WTC11 (cell line): Measurements from ENCODE around the gene USP2. TPM values are rescaled to one million over a fixed set of nuclear protein-coding genes. Genes with fewer than 3 reads are reported as not detected.

Experiments
- ATAC-seq: fragments of 200-7000 bp; cut with Tn5 transposase; 2 replicates; pipeline ENCODE4 v1.10.0; 2021; ENCODE audit warnings: mild to moderate bottlenecking, moderate library complexity
- CTCF ChIA-PET: fragments of 300-600 bp; sonication (Branson Sonifier 250); formaldehyde crosslinking; loops from one replicate; lab custom pipeline; 2021; ENCODE audit warnings: antibody characterized with exemption; lab: Charles Lee
- POLR2A ChIA-PET: fragments of 350-600 bp; sonication (Branson Sonifier 250); formaldehyde crosslinking; loops from one replicate; lab custom pipeline; 2021; ENCODE audit warnings: antibody characterized with exemption; lab: Charles Lee
- DNase-seq: peaks from one replicate; pipeline ENCODE4 v3.0.0; 2021; ENCODE audit warnings: low spot score
- H3K27ac Mint-ChIP-seq: 2 replicates; pipeline ENCODE4 v1.8.0; 2021; ENCODE audit warnings: mixed read lengths
- H3K27me3 Mint-ChIP-seq: 2 replicates; pipeline ENCODE4 v1.8.0; 2021; ENCODE audit warnings: low read depth, mild to moderate bottlenecking, moderate library complexity, mixed read lengths
- H3K36me3 Mint-ChIP-seq: 2 replicates; pipeline ENCODE4 v1.8.0; 2021; ENCODE audit warnings: mixed read lengths
- H3K4me1 Mint-ChIP-seq: 2 replicates; pipeline ENCODE4 v1.8.0; 2022; ENCODE audit warnings: mixed read lengths
- H3K4me3 Mint-ChIP-seq: 2 replicates; pipeline ENCODE4 v1.8.0; 2021; ENCODE audit warnings: mild to moderate bottlenecking, moderate library complexity, mixed read lengths
- H3K9me3 Mint-ChIP-seq: 2 replicates; pipeline ENCODE4 v1.8.0; 2021; ENCODE audit warnings: mixed read lengths
- CREB1 ChIP-seq: sonication (generic); formaldehyde crosslinking; IDR thresholded peaks from 2 replicates; pipeline ENCODE4 v1.8.0; 2023; ENCODE audit warnings: mild to moderate bottlenecking, missing genetic modification reagents
- FOXK1 ChIP-seq: sonication (generic); formaldehyde crosslinking; IDR thresholded peaks from 2 replicates; pipeline ENCODE4 v1.8.0; 2022; ENCODE audit warnings: mild to moderate bottlenecking, moderate library complexity, missing genetic modification reagents
- FOXP1 ChIP-seq: sonication (generic); formaldehyde crosslinking; IDR thresholded peaks from 2 replicates; pipeline ENCODE4 v1.8.0; 2022; ENCODE audit warnings: missing genetic modification reagents, mild to moderate bottlenecking, moderate library complexity, borderline replicate concordance
- JUN ChIP-seq: sonication (generic); formaldehyde crosslinking; IDR thresholded peaks from 2 replicates; pipeline ENCODE4 v1.8.0; 2023; ENCODE audit warnings: mild to moderate bottlenecking, missing genetic modification reagents
- RELA ChIP-seq: sonication (generic); formaldehyde crosslinking; IDR thresholded peaks from 2 replicates; pipeline ENCODE4 v1.8.1; 2022; ENCODE audit warnings: missing genetic modification reagents, mild to moderate bottlenecking, borderline replicate concordance
- TEAD1 ChIP-seq: sonication (generic); formaldehyde crosslinking; IDR thresholded peaks from 2 replicates; pipeline ENCODE4 v1.8.0; 2022; ENCODE audit warnings: mild to moderate bottlenecking, missing genetic modification reagents
- ZBTB21 ChIP-seq: sonication (generic); formaldehyde crosslinking; IDR thresholded peaks from 2 replicates; pipeline ENCODE4 v1.8.1; 2023; ENCODE audit warnings: mild to moderate bottlenecking, missing genetic modification reagents, borderline replicate concordance
- ZNF138 ChIP-seq: sonication (generic); formaldehyde crosslinking; conservative IDR thresholded peaks from 2 replicates; pipeline ENCODE4 v1.8.1; 2022; ENCODE audit warnings: mild to moderate bottlenecking, moderate library complexity, missing genetic modification reagents
- ZNF232 ChIP-seq: sonication (generic); formaldehyde crosslinking; IDR thresholded peaks from 2 replicates; pipeline ENCODE4 v1.8.0; 2022; ENCODE audit warnings: mild to moderate bottlenecking, missing genetic modification reagents
- total RNA-seq: library from RNA; stranded (reverse); gene quantifications from 3 replicates; pipeline ENCODE4 v1.2.3, GENCODE V29; 2021
- TF ChIP-seq, protein P1 (sequence below): sonication (generic); formaldehyde crosslinking; IDR thresholded peaks from 2 replicates; pipeline ENCODE4 v1.8.0; 2023; ENCODE audit warnings: missing genetic modification reagents, mild to moderate bottlenecking, borderline replicate concordance
- TF ChIP-seq, protein P2 (sequence below): sonication (generic); formaldehyde crosslinking; IDR thresholded peaks from 2 replicates; pipeline ENCODE4 v1.8.1; 2023; ENCODE audit warnings: mild to moderate bottlenecking, moderate library complexity, missing genetic modification reagents
- TF ChIP-seq, protein P3 (sequence below): sonication (generic); formaldehyde crosslinking; IDR thresholded peaks from 2 replicates; pipeline ENCODE4 v1.8.0; 2023; ENCODE audit warnings: mild to moderate bottlenecking, missing genetic modification reagents
- TF ChIP-seq, protein P4 (sequence below): sonication (generic); formaldehyde crosslinking; IDR thresholded peaks from 2 replicates; pipeline ENCODE4 v1.8.1; 2022; ENCODE audit warnings: missing genetic modification reagents, borderline replicate concordance
- TF ChIP-seq, protein P5 (sequence below): sonication (generic); formaldehyde crosslinking; IDR thresholded peaks from 2 replicates; pipeline ENCODE4 v1.8.0; 2022; ENCODE audit warnings: missing genetic modification reagents

USP2 gene
- total RNA-seq, 1 experiment from 2014 or later, result 8.0 TPM

DNA sequence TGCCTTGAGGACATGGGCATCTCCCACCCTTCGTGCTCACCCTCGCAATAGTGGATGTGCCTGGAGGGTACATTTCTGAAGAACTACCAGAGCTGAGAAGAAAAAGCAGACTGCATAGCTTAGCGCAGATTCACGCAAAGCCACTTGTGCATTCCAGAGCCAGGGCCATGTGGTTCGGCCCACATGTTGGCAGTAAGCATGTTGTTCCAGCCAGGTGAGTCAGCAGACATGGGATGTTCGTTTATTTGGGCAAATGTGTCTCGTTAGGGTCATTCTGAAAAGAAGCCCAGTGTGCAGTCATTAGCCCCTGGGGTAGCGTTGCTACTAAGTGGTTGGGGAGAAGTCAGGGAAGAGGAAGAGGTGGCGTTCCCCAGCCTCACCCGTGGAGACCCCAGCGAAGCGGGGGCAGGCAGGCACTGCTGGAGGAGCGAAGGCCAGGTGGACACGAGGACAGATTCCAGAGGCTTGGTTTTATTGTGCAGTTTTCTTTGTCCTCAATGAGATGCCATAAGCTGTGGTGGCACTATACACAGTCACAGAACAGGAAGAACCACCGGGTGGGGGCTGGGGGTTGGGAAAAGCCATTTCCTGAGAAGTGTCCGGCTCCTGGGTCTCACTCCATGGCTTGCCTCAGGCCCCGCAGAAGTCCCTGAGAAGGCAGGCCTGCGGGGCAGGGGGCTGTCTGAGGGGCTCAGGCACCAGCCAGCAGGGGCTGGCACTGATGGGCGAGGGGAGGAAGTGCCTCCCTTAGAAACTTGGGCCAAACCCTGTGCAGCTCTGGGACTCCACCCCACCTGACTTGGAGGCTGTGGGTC lies 36.4 kb upstream of the USP2 start:
- Mint-ChIP-seq H3K4me3 (peak overlapping the region; percentile 9; the same call in 1 of the 2 replicates), H3K4me1 (peaks cover 57% of the 10 kb centered on the region), H3K27me3 (peaks cover 3% of the 10 kb centered on the region; the same call in 1 of the 2 replicates), H3K27ac (peak overlapping the region; percentile 96), H3K9me3 (peaks cover 5% of the 10 kb centered on the region)
- no peak for ATAC-seq
- POLR2A ChIA-PET, result no interaction called here
- TF ChIP-seq, protein P1, sequence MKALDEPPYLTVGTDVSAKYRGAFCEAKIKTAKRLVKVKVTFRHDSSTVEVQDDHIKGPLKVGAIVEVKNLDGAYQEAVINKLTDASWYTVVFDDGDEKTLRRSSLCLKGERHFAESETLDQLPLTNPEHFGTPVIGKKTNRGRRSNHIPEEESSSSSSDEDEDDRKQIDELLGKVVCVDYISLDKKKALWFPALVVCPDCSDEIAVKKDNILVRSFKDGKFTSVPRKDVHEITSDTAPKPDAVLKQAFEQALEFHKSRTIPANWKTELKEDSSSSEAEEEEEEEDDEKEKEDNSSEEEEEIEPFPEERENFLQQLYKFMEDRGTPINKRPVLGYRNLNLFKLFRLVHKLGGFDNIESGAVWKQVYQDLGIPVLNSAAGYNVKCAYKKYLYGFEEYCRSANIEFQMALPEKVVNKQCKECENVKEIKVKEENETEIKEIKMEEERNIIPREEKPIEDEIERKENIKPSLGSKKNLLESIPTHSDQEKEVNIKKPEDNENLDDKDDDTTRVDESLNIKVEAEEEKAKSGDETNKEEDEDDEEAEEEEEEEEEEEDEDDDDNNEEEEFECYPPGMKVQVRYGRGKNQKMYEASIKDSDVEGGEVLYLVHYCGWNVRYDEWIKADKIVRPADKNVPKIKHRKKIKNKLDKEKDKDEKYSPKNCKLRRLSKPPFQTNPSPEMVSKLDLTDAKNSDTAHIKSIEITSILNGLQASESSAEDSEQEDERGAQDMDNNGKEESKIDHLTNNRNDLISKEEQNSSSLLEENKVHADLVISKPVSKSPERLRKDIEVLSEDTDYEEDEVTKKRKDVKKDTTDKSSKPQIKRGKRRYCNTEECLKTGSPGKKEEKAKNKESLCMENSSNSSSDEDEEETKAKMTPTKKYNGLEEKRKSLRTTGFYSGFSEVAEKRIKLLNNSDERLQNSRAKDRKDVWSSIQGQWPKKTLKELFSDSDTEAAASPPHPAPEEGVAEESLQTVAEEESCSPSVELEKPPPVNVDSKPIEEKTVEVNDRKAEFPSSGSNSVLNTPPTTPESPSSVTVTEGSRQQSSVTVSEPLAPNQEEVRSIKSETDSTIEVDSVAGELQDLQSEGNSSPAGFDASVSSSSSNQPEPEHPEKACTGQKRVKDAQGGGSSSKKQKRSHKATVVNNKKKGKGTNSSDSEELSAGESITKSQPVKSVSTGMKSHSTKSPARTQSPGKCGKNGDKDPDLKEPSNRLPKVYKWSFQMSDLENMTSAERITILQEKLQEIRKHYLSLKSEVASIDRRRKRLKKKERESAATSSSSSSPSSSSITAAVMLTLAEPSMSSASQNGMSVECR (CRISPR knock-in tag), result no peak
- TF ChIP-seq RELA (CRISPR knock-in tag) (no peak), ZNF138 (CRISPR knock-in tag) (peak; percentile 28; the same call in 1 of the 2 replicates), ZBTB21 (CRISPR knock-in tag) (no peak; the same call in 1 of the 2 replicates), JUN (CRISPR knock-in tag) (no peak), TEAD1 (no peak; the same call in 1 of the 2 replicates), ZNF232 (CRISPR knock-in tag) (0 out of 2 replicates have a peak, but pooled peaks have one; percentile 13), FOXP1 (CRISPR knock-in tag) (0 out of 2 replicates have a peak, but pooled peaks have one; percentile 5), FOXK1 (CRISPR knock-in tag) (peak; percentile 42; the same call in 1 of the 2 replicates), CREB1 (peak; percentile 53; the same call in 1 of the 2 replicates)
- TF ChIP-seq, protein P2, sequence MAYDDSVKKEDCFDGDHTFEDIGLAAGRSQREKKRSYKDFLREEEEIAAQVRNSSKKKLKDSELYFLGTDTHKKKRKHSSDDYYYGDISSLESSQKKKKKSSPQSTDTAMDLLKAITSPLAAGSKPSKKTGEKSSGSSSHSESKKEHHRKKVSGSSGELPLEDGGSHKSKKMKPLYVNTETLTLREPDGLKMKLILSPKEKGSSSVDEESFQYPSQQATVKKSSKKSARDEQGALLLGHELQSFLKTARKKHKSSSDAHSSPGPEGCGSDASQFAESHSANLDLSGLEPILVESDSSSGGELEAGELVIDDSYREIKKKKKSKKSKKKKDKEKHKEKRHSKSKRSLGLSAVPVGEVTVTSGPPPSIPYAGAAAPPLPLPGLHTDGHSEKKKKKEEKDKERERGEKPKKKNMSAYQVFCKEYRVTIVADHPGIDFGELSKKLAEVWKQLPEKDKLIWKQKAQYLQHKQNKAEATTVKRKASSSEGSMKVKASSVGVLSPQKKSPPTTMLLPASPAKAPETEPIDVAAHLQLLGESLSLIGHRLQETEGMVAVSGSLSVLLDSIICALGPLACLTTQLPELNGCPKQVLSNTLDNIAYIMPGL (CRISPR knock-in tag), result 0 out of 2 replicates have a peak, but pooled peaks have one; percentile 25
- TF ChIP-seq, protein P3, sequence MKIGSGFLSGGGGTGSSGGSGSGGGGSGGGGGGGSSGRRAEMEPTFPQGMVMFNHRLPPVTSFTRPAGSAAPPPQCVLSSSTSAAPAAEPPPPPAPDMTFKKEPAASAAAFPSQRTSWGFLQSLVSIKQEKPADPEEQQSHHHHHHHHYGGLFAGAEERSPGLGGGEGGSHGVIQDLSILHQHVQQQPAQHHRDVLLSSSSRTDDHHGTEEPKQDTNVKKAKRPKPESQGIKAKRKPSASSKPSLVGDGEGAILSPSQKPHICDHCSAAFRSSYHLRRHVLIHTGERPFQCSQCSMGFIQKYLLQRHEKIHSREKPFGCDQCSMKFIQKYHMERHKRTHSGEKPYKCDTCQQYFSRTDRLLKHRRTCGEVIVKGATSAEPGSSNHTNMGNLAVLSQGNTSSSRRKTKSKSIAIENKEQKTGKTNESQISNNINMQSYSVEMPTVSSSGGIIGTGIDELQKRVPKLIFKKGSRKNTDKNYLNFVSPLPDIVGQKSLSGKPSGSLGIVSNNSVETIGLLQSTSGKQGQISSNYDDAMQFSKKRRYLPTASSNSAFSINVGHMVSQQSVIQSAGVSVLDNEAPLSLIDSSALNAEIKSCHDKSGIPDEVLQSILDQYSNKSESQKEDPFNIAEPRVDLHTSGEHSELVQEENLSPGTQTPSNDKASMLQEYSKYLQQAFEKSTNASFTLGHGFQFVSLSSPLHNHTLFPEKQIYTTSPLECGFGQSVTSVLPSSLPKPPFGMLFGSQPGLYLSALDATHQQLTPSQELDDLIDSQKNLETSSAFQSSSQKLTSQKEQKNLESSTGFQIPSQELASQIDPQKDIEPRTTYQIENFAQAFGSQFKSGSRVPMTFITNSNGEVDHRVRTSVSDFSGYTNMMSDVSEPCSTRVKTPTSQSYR, result peak; percentile 15; the same call in 1 of the 2 replicates
- TF ChIP-seq, protein P4, sequence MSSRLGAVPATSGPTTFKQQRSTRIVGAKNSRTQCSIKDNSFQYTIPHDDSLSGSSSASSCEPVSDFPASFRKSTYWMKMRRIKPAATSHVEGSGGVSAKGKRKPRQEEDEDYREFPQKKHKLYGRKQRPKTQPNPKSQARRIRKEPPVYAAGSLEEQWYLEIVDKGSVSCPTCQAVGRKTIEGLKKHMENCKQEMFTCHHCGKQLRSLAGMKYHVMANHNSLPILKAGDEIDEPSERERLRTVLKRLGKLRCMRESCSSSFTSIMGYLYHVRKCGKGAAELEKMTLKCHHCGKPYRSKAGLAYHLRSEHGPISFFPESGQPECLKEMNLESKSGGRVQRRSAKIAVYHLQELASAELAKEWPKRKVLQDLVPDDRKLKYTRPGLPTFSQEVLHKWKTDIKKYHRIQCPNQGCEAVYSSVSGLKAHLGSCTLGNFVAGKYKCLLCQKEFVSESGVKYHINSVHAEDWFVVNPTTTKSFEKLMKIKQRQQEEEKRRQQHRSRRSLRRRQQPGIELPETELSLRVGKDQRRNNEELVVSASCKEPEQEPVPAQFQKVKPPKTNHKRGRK, result no peak
- TF ChIP-seq, protein P5, sequence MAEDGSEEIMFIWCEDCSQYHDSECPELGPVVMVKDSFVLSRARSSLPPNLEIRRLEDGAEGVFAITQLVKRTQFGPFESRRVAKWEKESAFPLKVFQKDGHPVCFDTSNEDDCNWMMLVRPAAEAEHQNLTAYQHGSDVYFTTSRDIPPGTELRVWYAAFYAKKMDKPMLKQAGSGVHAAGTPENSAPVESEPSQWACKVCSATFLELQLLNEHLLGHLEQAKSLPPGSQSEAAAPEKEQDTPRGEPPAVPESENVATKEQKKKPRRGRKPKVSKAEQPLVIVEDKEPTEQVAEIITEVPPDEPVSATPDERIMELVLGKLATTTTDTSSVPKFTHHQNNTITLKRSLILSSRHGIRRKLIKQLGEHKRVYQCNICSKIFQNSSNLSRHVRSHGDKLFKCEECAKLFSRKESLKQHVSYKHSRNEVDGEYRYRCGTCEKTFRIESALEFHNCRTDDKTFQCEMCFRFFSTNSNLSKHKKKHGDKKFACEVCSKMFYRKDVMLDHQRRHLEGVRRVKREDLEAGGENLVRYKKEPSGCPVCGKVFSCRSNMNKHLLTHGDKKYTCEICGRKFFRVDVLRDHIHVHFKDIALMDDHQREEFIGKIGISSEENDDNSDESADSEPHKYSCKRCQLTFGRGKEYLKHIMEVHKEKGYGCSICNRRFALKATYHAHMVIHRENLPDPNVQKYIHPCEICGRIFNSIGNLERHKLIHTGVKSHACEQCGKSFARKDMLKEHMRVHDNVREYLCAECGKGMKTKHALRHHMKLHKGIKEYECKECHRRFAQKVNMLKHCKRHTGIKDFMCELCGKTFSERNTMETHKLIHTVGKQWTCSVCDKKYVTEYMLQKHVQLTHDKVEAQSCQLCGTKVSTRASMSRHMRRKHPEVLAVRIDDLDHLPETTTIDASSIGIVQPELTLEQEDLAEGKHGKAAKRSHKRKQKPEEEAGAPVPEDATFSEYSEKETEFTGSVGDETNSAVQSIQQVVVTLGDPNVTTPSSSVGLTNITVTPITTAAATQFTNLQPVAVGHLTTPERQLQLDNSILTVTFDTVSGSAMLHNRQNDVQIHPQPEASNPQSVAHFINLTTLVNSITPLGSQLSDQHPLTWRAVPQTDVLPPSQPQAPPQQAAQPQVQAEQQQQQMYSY (CRISPR knock-in tag), result peak; percentile 84
- TF ChIP-seq, all 79 proteins: peak for 8
- H3K36me3 Mint-ChIP-seq, result peaks cover 42% of the 10 kb centered on the region
- DNase-seq, result no peak
- CTCF ChIA-PET, result interaction anchor here (0.6 to 7.0 kb wide), 12 partner anchors 10 to 224 kb away, joined by 3 to 43 read pairs (median 4); partner anchors contain the start of gene C1QTNF5
